Prostate gland (tissue), 2 donors: ENCODE data around the gene FAHD2A.
"Not testable (repeated sequence)": the region's sequence is repeated elsewhere in the genome, so short reads cannot be mapped to it uniquely, and the experiment has no call there.

Source experiments
- POLR2A ChIP-seq: fragments of 450-650 bp; IDR thresholded peaks from one replicate; pipeline ENCODE4 v1.6.1; 2016; ENCODE audit warnings: antibody characterized with exemption, mild to moderate bottlenecking
- TF ChIP-seq, protein P1 (sequence below), 4 experiments: fragments of 200-600 bp in 2 of 4; fragments of 450-650 bp in 2 of 4; sonication (generic) in 2 of 4; IDR thresholded peaks; 1 replicate in 3 of 4; 2 replicates in 1 of 4; pipeline ENCODE4 v1.5.1; 2016 to 2019; ENCODE audit warnings: antibody characterized with exemption in 4 of 4, mild to moderate bottlenecking in 2 of 4, moderate library complexity in 2 of 4

- TF ChIP-seq, protein P1, sequence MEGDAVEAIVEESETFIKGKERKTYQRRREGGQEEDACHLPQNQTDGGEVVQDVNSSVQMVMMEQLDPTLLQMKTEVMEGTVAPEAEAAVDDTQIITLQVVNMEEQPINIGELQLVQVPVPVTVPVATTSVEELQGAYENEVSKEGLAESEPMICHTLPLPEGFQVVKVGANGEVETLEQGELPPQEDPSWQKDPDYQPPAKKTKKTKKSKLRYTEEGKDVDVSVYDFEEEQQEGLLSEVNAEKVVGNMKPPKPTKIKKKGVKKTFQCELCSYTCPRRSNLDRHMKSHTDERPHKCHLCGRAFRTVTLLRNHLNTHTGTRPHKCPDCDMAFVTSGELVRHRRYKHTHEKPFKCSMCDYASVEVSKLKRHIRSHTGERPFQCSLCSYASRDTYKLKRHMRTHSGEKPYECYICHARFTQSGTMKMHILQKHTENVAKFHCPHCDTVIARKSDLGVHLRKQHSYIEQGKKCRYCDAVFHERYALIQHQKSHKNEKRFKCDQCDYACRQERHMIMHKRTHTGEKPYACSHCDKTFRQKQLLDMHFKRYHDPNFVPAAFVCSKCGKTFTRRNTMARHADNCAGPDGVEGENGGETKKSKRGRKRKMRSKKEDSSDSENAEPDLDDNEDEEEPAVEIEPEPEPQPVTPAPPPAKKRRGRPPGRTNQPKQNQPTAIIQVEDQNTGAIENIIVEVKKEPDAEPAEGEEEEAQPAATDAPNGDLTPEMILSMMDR (IDR thresholded peaks at IDR 0.05) = not testable (repeated sequence)
- TF ChIP-seq POLR2A = not testable (repeated sequence)
Observed at GRCh38 chr2:95435162-95435871, 32.8 kb downstream of the FAHD2A start.
